GM21786 (cell line): ENCODE measurements around the gene GPC2.
A peak's percentile ranks its signal among the peaks of the same experiment; 100 is the strongest.

ENCODE experiments used
- ATAC-seq: cut with Tn5 transposase; IDR thresholded peaks from one replicate; pipeline ENCODE4 v1.9.1; 2021; ENCODE audit not compliant: unreplicated experiment

Gene GPC2

DNA sequence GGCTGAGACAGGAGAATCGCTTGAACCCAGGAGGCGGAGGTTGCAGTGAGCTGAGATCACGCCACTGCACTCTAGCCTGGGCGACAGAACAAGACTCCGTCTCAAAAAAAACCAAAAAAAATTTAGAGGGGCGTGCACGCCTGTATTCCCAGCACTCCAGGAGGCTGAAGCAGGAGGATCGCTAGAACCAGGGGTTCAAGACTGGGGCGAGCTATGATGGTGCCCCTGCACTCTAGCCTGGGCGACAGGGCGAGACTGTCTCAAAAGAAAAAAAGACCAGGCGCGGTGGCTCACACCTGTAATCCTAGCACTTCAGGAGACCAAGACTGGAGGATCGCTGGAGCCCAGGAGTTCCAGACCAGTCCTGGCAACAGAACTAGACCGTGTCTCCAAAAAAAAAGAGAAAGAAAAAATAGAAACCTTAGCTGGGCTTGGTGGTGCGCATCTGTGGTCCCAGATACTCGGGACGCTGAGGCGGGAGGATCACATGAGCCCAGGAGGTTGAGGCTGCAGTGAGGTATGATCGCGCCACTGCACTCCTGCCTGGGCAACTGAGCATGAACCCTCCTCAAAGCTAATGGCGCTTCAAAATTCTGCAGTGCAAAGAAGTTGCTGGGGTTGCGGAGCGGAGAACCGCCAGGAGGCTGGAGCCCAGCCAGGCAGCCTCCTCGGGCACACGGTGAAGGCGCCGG is 50.8 kb downstream of the GPC2 start:
- peak; percentile 20 for ATAC-seq

DNA sequence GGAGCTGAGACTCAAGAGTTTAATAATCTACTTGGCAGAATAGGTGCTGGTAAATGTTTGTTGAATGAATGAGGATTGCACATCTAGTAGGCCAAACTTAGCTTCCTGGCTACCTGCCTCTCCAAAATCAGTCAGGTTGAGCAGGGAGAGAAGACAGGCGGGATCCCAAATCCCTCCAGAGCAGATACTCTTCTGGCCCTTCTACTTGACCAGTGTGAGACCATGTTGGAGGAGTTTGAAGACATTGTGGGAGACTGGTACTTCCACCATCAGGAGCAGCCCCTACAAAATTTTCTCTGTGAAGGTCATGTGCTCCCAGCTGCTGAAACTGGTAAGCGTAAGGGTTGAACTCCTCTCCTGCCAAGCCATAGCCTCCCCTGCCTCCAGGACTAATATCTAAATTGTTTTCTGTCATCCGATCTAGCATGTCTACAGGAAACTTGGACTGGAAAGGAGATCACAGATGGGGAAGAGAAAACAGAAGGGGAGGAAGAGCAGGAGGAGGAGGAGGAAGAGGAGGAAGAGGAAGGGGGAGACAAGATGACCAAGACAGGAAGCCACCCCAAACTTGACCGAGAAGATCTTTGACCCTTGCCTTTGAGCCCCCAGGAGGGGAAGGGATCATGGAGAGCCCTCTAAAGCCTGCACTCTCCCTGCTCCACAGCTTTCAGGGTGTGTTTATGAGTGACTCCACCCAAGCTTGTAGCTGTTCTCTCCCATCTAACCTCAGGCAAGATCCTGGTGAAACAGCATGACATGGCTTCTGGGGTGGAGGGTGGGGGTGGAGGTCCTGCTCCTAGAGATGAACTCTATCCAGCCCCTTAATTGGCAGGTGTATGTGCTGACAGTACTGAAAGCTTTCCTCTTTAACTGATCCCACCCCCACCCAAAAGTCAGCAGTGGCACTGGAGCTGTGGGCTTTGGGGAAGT is 52.6 kb downstream of the GPC2 start:
- no peak for ATAC-seq

DNA sequence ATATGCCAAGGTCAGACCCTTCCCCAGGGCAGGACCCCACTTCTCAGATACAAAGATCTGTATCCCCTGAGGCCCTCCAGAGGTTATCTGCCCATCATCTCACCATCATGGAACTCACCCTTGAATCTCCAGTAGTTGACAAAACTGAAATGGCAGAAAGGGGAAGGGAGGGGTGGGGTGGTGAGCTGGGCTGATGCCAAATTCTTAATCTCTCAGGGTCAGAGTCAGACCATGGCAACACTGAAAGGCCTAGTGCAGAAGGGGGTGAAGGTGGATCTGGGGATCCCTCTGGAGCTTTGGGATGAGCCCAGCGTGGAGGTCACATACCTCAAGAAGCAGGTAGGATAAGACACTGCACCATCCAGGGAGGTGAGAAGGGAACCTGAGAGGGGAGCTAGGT is 54.6 kb downstream of the GPC2 start:
- no peak for ATAC-seq

DNA sequence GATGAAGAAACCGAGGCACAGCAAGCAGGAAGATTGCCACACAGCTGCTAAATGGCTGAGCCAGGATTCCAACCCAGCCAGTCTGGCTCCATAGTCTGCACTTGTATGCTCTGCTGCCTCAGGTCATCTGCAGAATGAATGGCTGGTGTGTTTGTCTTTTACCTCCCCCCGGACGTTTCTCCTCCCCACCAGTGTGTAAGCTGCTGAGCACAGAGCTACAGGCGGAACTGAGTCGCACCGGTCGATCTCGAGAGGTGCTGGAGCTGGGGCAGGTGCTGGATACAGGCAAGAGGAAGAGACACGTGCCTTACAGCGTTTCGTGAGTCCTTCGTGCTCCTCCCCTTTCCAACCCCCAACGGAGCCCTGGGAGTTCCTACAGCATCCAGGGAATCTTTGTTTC is 55.1 kb downstream of the GPC2 start:
- ATAC-seq = no peak

DNA sequence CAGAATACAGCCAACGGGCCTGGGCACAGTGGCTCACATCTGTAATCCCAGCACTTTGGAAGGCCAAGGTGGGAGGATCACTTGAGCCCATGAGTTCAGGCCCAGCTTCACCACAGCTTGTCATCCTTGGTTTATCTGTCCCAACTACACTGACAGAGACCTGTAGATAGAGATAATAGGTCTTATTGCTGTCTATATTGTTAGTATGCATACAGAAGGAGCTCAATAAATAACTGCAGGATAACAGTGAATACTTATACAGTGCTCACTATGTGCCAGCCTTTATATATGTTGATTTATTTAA is 56.5 kb downstream of the GPC2 start:
- no peak for ATAC-seq

DNA sequence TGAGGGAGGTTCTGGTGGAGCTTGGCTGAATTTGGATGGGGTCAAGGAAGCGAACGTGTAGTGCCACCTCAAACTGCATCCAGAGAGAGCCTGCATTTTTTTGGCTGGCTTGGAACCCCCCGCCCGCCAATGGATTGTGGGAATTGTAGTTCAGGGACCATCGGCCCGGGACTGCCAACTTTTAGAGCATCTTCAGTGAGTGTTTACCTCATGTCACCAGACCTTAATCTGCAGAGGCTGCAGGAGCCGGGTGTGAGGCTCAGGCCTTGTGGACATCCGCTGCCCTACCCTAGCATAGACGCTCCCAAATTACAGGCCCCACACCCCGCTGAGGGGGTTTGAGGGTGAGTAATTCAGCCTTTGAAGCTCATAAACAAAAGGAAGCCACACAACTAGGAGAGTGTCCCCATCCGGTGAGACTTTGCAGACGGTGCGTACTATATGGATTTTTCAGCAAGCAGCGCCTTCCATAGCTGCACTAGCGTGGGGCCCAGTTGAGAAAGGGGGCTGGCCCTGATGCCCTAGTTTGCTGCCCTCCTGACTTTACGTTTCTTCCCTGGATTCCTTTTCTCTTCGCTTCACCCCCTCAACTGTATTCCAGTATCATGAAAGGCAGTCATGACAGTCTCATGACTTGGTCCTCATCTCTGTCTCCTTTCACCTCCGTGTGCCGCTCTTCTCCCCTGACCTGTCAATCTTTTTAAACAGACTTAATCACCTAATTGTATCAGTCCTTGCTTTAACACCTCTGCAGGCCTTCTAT is 57.0 kb downstream of the GPC2 start:
- ATAC-seq = peak; percentile 30
